GM12878 (cell line): ENCODE results near the gene LDHAL6A. TPM values are rescaled to one million over a fixed set of nuclear protein-coding genes. Genes with fewer than 3 reads are reported as not detected.

Source experiments
- ATAC-seq: fragments of 200-7000 bp; cut with Tn5 transposase; 3 replicates; pipeline ENCODE4 v1.9.1; 2020; ENCODE audit warnings: mild to moderate bottlenecking, moderate library complexity
- BruUV-seq: library from RNA; stranded (reverse); fragments of 400-500 nt; replicated peaks from 2 replicates; lab custom pipeline; 2021; lab: Mats Ljungman, UMichigan
- CTCF ChIA-PET: fragments of 300-600 bp; sonication (Branson Sonifier 250); formaldehyde crosslinking; extraction: SDS; loops from one replicate; lab custom pipeline; 2021; ENCODE audit warnings: inconsistent platforms; lab: Yijun Ruan, JAX
- POLR2A ChIA-PET: fragments of 350-600 bp; formaldehyde crosslinking; extraction: SDS; loops from one replicate; lab custom pipeline; 2021; ENCODE audit warnings: inconsistent platforms; lab: Charles Lee
- RAD21 ChIA-PET: fragments of 300-600 bp; sonication (Branson Sonifier 250); formaldehyde crosslinking; loops from one replicate; lab custom pipeline; 2023; ENCODE audit warnings: antibody characterized with exemption; ENCODE audit not compliant: unreplicated experiment; lab: Charles Lee
- SMC1A ChIA-PET: fragments of 300-600 bp; sonication (Branson Sonifier 250); formaldehyde crosslinking; loops from one replicate; lab custom pipeline; 2023; ENCODE audit not compliant: unreplicated experiment, uncharacterized antibody; lab: Charles Lee
- DNase-seq: peaks from one replicate; pipeline ENCODE4 v3.0.0-alpha.2; 2011; ENCODE audit warnings: low read depth, low spot score
- FAIRE-seq: peaks from 3 replicates; lab custom pipeline; 2011; peaks lifted over from hg19 to GRCh38; lab: Jason Lieb, UNC
- H2AFZ ChIP-seq: 2 replicates; pipeline ENCODE4 v1.6.0; 2011; ENCODE audit warnings: low read depth, low read length, control low read depth; ENCODE audit not compliant: control insufficient read depth
- H3K27ac ChIP-seq: 2 replicates; pipeline ENCODE4 v1.5.1; 2011; ENCODE audit warnings: control low read depth; ENCODE audit not compliant: control insufficient read depth, insufficient read depth
- H3K27me3 ChIP-seq, 2 experiments: replicated peaks in 1 of 2; 2 replicates each; pipeline versions ENCODE4 v1.6.0 to v1.6.1; 2011; ENCODE audit warnings: low read length in 1 of 2; ENCODE audit not compliant: control insufficient read depth in 2 of 2, insufficient read depth in 2 of 2
- H3K36me3 ChIP-seq, 2 experiments: 2 replicates each; pipeline ENCODE4 v1.5.1; 2011; ENCODE audit warnings: low read length in 1 of 2; ENCODE audit not compliant: control insufficient read depth in 2 of 2, insufficient read depth in 2 of 2
- H3K4me1 ChIP-seq: 2 replicates; pipeline ENCODE4 v1.6.1; 2011; ENCODE audit warnings: mild to moderate bottlenecking, low read length, moderate library complexity, mixed read lengths; ENCODE audit not compliant: control insufficient read depth, insufficient read depth
- H3K4me2 ChIP-seq: 2 replicates; pipeline ENCODE4 v1.6.0; 2011; ENCODE audit warnings: control low read depth; ENCODE audit not compliant: control insufficient read depth, insufficient read depth
- H3K4me3 ChIP-seq: fragments of 200-600 bp; sonication (generic); 2 replicates; pipeline ENCODE4 v1.5.1; 2016
- H3K79me2 ChIP-seq: 2 replicates; pipeline ENCODE4 v1.6.0; 2011; ENCODE audit warnings: low read length; ENCODE audit not compliant: control insufficient read depth, insufficient read depth
- H3K9ac ChIP-seq: 2 replicates; pipeline ENCODE4 v1.8.0; 2011; ENCODE audit warnings: low read length, control low read depth, mixed read lengths; ENCODE audit not compliant: control insufficient read depth, insufficient read depth
- H3K9me3 ChIP-seq: replicated peaks from 3 replicates; pipeline ENCODE4 v1.5.1; 2011; ENCODE audit warnings: mild to moderate bottlenecking, low read length; ENCODE audit not compliant: control insufficient read depth, insufficient read depth
- H4K20me1 ChIP-seq: 2 replicates; pipeline ENCODE4 v1.6.0; 2011; ENCODE audit not compliant: control insufficient read depth, insufficient read depth
- CREM ChIP-seq: IDR thresholded peaks from 2 replicates; pipeline ENCODE4 v1.6.1; 2014; ENCODE audit warnings: antibody characterized with exemption, low read depth
- ETV6 ChIP-seq, 2 experiments: fragments of 450-650 bp in 1 of 2; IDR thresholded peaks in 1 of 2; conservative IDR thresholded peaks in 1 of 2; 2 replicates each; pipeline ENCODE4 v1.6.1; 2014; ENCODE audit warnings: antibody characterized with exemption in 1 of 2, borderline replicate concordance in 1 of 2, low read depth in 1 of 2, mild to moderate bottlenecking in 1 of 2, moderate library complexity in 1 of 2
- IKZF2 ChIP-seq, 2 experiments: fragments of 450-650 bp; IDR thresholded peaks; 2 replicates each; pipeline ENCODE4 v1.6.1; 2017; ENCODE audit warnings: mild to moderate bottlenecking in 2 of 2, moderate library complexity in 2 of 2
- KAT2A ChIP-seq: conservative IDR thresholded peaks from 2 replicates; pipeline ENCODE4 v1.6.1; 2011; ENCODE audit warnings: low read depth, low read length; ENCODE audit not compliant: control insufficient read depth
- RAD21 ChIP-seq: IDR thresholded peaks from 2 replicates; pipeline ENCODE4 v1.6.1; 2011; ENCODE audit warnings: mild to moderate bottlenecking, low read depth, low read length, moderate library complexity; ENCODE audit not compliant: insufficient read depth
- SPI1 ChIP-seq: IDR thresholded peaks from 2 replicates; pipeline ENCODE4 v1.6.1; 2011; ENCODE audit warnings: low read depth, mild to moderate bottlenecking, low read length, moderate library complexity, borderline replicate concordance; ENCODE audit not compliant: insufficient read depth
- TBL1XR1 ChIP-seq: IDR thresholded peaks from 2 replicates; pipeline ENCODE4 v1.6.1; 2012; ENCODE audit warnings: low read depth, low read length, improper control_type of control experiment
- ZBED1 ChIP-seq: IDR thresholded peaks from 2 replicates; pipeline ENCODE4 v1.6.1; 2016; ENCODE audit warnings: borderline replicate concordance
- WGBS: methylation state at CpG from one replicate; pipeline ENCODE4 v1.1.6; 2016; ENCODE audit warnings: low lambda C conversion rate; ENCODE audit not compliant: insufficient replicate concordance, insufficient coverage; ENCODE audit errors: missing lambda C conversion rate; 5-methylcytosine and 5-hydroxymethylcytosine counted together
- in situ Hi-C: fragments of 300-500 bp; cut with MboI; formaldehyde crosslinking; loops from 9 replicates; pipeline ENCODE4 v1.14.3; 2018; ENCODE audit warnings: mixed read lengths
- intact Hi-C: fragments of 100-400 bp; cut with micrococcal nuclease; formaldehyde crosslinking; loops from one replicate; pipeline ENCODE4 v1.14.2; 2022; ENCODE audit not compliant: unreplicated experiment
- polyA plus RNA-seq, 11 experiments: library from polyadenylated mRNA; depleted of rRNA in 4 of 11; unstranded in 6 of 11; stranded (reverse) in 5 of 11; fragments of >200 nt; fragmentation: Nextera tagmentation in 4 of 11; fragmentation: Illumina TruSeq in 1 of 11; extraction: Ambion mirVana in 4 of 11; extraction: Trizol in 1 of 11; gene quantifications; 1 replicate in 1 of 11; 2 replicates in 10 of 11; pipeline versions ENCODE4 v1.2.1 to v1.2.3, GENCODE V29; 2011 to 2016; ENCODE audit warnings: inconsistent platforms in 2 of 11, missing spikeins in 2 of 11, low read depth in 1 of 11
- total RNA-seq, 4 experiments: library from RNA; depleted of rRNA in 3 of 4; stranded (reverse); fragments of >200 nt in 3 of 4; fragmentation: Illumina TruSeq in 1 of 4; extraction: Trizol in 1 of 4; gene quantifications; 2 replicates each; pipeline versions ENCODE4 v1.2.1 to v1.2.3, GENCODE V29; 2013 to 2021
- TF ChIP-seq, protein P1 (sequence below): fragments of 450-650 bp; formaldehyde crosslinking; IDR thresholded peaks from 2 replicates; pipeline ENCODE4 v1.4.0; 2022; ENCODE audit warnings: mild to moderate bottlenecking, moderate library complexity

LDHAL6A gene
- total and polyA plus RNA-seq, 10 of the 15 experiments (the other 5 are each of a cell fraction or from before 2014, with no cell fraction given): 0.03 to 0.11 (median 0.09) TPM; not detected in 7

DNA sequence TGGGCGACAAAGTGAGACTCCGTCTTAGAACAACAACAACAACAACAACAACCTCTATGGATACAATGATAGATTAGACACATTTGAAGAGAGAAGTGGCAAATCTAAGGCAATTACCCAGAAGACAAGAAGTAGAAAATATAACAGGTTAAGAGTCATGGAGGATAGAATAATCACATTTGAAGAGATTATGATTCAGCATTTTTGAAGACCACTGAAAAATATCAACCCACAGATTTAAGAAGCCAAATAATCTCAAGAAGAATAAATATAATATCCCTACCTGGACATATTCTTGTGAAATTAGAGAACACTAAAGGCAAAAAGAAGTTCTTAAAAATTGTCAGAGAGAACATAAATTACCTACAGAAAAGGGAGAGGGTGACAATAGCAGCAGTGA is 35.6 kb upstream of the LDHAL6A start (continued):
- TF ChIP-seq, protein P1, sequence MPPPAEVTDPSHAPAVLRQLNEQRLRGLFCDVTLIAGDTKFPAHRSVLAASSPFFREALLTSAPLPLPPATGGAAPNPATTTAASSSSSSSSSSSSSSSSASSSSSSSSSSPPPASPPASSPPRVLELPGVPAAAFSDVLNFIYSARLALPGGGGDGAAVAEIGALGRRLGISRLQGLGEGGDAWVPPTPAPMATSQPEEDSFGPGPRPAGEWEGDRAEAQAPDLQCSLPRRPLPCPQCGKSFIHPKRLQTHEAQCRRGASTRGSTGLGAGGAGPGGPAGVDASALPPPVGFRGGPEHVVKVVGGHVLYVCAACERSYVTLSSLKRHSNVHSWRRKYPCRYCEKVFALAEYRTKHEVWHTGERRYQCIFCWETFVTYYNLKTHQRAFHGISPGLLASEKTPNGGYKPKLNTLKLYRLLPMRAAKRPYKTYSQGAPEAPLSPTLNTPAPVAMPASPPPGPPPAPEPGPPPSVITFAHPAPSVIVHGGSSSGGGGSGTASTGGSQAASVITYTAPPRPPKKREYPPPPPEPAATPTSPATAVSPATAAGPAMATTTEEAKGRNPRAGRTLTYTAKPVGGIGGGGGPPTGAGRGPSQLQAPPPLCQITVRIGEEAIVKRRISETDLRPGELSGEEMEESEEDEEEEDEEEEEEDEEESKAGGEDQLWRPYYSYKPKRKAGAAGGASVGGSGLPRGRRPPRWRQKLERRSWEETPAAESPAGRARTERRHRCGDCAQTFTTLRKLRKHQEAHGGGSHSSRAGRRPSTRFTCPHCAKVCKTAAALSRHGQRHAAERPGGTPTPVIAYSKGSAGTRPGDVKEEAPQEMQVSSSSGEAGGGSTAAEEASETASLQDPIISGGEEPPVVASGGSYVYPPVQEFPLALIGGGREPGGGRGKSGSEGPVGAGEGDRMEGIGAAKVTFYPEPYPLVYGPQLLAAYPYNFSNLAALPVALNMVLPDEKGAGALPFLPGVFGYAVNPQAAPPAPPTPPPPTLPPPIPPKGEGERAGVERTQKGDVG: no peak
- TF ChIP-seq ZBED1 (no peak), TBL1XR1 (no peak), IKZF2 (IDR thresholded peaks at IDR 0.05) (no peak), KAT2A (no peak), CREM (no peak)

DNA sequence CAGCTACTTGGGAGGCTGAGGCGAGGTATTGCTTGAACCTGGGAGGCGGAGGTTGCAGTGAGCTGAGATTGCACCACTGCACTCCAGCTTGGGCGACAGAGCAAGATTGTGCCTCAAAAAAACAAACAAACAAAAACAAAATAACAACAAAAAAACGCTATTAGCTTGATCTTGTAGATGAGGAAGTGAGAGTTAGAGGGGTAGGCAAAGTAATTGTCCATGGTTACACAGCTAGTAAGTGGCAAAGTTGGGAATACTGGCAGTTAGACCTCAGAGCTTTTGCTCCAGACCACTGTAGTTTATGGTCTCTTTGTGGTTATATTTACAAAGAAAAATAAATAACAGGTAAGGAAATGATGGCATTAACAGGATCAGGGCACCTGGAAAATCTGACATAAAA is 28.4 kb upstream of the LDHAL6A start:
- FAIRE-seq: no peak
- no TSS peak for BruUV-seq
- CTCF ChIA-PET: interaction anchor here (1.4 to 1.5 kb wide), 2 partner anchors 183 to 223 kb away, joined by 4 read pairs; no protein-coding TSS in a partner anchor

More for the DNA sequence above, 28.4 kb upstream of the LDHAL6A start:
- WGBS: 38% methylated on average over 4 of the region's 4 CpGs
- H3K4me2 ChIP-seq: no peak overlapping the region
- POLR2A ChIA-PET: interaction anchor here (0.7 kb wide), 1 partner anchor 315 kb away, joined by 3 read pairs; no protein-coding TSS in a partner anchor
- ATAC-seq (no peak), DNase-seq (no peak)
- SMC1A ChIA-PET: interaction anchor here (1.1 kb wide), 1 partner anchor 697 kb away, joined by 3 read pairs; no protein-coding TSS in a partner anchor
- TF ChIP-seq ETV6 (conservative IDR thresholded peaks at IDR 0.05 in 1 of 2, IDR thresholded peaks at IDR 0.05 in 1 of 2; ENCODE audit: borderline replicate concordance in 1 of 2, low read depth in 1 of 2) (no peak), RAD21 (no peak), SPI1 (peak; percentile 72; the same call in 1 of the 2 replicates)
- H3K79me2 ChIP-seq: no peaks in the 10 kb centered on the region
- no peak overlapping the region for H3K27ac ChIP-seq
- no peak overlapping the region for H3K4me3 ChIP-seq
- H3K27me3 ChIP-seq: no peaks in the 10 kb centered on the region
- no peaks in the 10 kb centered on the region for H3K36me3 ChIP-seq
- H3K4me1 ChIP-seq: no peaks in the 10 kb centered on the region
- no peaks in the 10 kb centered on the region for H3K9me3 ChIP-seq
- no peaks in the 10 kb centered on the region for H4K20me1 ChIP-seq
- RAD21 ChIA-PET: interaction anchor here (0.8 to 1.1 kb wide), 2 partner anchors 183 to 323 kb away, joined by 3 read pairs; no protein-coding TSS in a partner anchor
- no peak overlapping the region for H3K9ac ChIP-seq
- no peak overlapping the region for H2AFZ ChIP-seq
- intact Hi-C loops (no loop called here), in situ Hi-C loops (no loop called here)
